Activated CD8-positive, alpha-beta T cell treated with anti-CD3 and anti-CD28 coated beads for 36 hours (primary cell): ENCODE data around the gene C1R. TPM values are rescaled to one million over a fixed set of nuclear protein-coding genes. Genes with fewer than 3 reads are reported as not detected.

Source experiments
- ATAC-seq: fragments of 200-7000 bp; cut with Tn5 transposase; one replicate; pipeline ENCODE4 v1.10.0; 2021; ENCODE audit warnings: mild to moderate bottlenecking, moderate library complexity
- CTCF ChIA-PET: fragments of 350-600 bp; sonication (Branson Sonifier 250); formaldehyde crosslinking; loops from one replicate; lab custom pipeline; 2021; ENCODE audit warnings: antibody characterized with exemption; lab: Charles Lee
- POLR2A ChIA-PET: fragments of 350-600 bp; sonication (Branson Sonifier 250); formaldehyde crosslinking; loops from one replicate; lab custom pipeline; 2021; ENCODE audit warnings: antibody characterized with exemption; lab: Charles Lee
- DNase-seq: peaks from one replicate; pipeline ENCODE4 v3.0.0-alpha.2; 2020
- H3K27ac Mint-ChIP-seq: one replicate; pipeline ENCODE4 v1.8.0; 2021; ENCODE audit warnings: mild to moderate bottlenecking, mixed read lengths
- H3K27me3 Mint-ChIP-seq: one replicate; pipeline ENCODE4 v1.8.0; 2021; ENCODE audit warnings: mixed read lengths
- H3K36me3 Mint-ChIP-seq: one replicate; pipeline ENCODE4 v1.8.0; 2021; ENCODE audit warnings: low read depth, mixed read lengths
- H3K4me1 Mint-ChIP-seq: one replicate; pipeline ENCODE4 v1.8.0; 2021; ENCODE audit warnings: low read depth, mixed read lengths
- H3K4me3 Mint-ChIP-seq: one replicate; pipeline ENCODE4 v1.8.0; 2021; ENCODE audit warnings: mild to moderate bottlenecking, moderate library complexity, mixed read lengths
- H3K9me3 Mint-ChIP-seq: one replicate; pipeline ENCODE4 v1.8.0; 2021; ENCODE audit warnings: mixed read lengths
- CTCF ChIP-seq: fragments of 200-600 bp; IDR thresholded peaks from one replicate; pipeline ENCODE4 v1.8.0; 2022; ENCODE audit warnings: antibody characterized with exemption, mild to moderate bottlenecking
- intact Hi-C: fragments of 100-400 bp; cut with micrococcal nuclease; formaldehyde crosslinking; loops from one replicate; pipeline ENCODE4 v1.10.0; 2022
- total RNA-seq, 2 experiments: library from RNA; stranded (reverse); gene quantifications; one replicate each; pipeline ENCODE4 v1.2.3, GENCODE V29; 2021

Gene C1R
- total RNA-seq, 2 experiments from 2014 or later: 0.97 to 2.4 TPM

GRCh38 chr12:7116196-7116595 lies 24.0 kb upstream of the C1R start:
- Mint-ChIP-seq H3K4me3 (no peak overlapping the region), H3K4me1 (peaks cover 5% of the 10 kb centered on the region), H3K27me3 (no peaks in the 10 kb centered on the region), H3K9me3 (no peaks in the 10 kb centered on the region), H3K36me3 (peaks cover 20% of the 10 kb centered on the region), H3K27ac (no peak overlapping the region)
- no peak for TF ChIP-seq CTCF
- ChIA-PET POLR2A (interaction anchor here (0.9 kb wide), 1 partner anchor 9 kb away, joined by 3 read pairs; no protein-coding TSS in a partner anchor), CTCF (no interaction called here)
- ATAC-seq (no peak), DNase-seq (no peak)
- intact Hi-C loops: no loop called here

GRCh38 chr12:7114851-7115250 lies 22.6 kb upstream of the C1R start:
- H3K27me3 Mint-ChIP-seq: no peaks in the 10 kb centered on the region
- ATAC-seq (no peak), DNase-seq (no peak)
- H3K4me1 Mint-ChIP-seq: peaks cover 8% of the 10 kb centered on the region
- no peak overlapping the region for H3K4me3 Mint-ChIP-seq
- no peak for TF ChIP-seq CTCF
- CTCF ChIA-PET: interaction anchor here (1.0 kb wide), 1 partner anchor 140 kb away, joined by 4 read pairs; no protein-coding TSS in a partner anchor
- peaks cover 20% of the 10 kb centered on the region for H3K36me3 Mint-ChIP-seq
- no peak overlapping the region for H3K27ac Mint-ChIP-seq
- no peaks in the 10 kb centered on the region for H3K9me3 Mint-ChIP-seq
- intact Hi-C loops: no loop called here
- POLR2A ChIA-PET: no interaction called here

GRCh38 chr12:7114008-7114407 lies 21.8 kb upstream of the C1R start:
- POLR2A ChIA-PET: interaction anchor here (1.3 to 1.5 kb wide), 2 partner anchors 137 to 170 kb away, joined by 3 to 13 read pairs; partner anchors contain the start of genes C12orf57 and RNU7-1
- peaks cover 14% of the 10 kb centered on the region for H3K4me1 Mint-ChIP-seq

GRCh38 chr12:7113389-7113871 lies 21.2 kb upstream of the C1R start:
- no peaks in the 10 kb centered on the region for H3K27me3 Mint-ChIP-seq
- H3K36me3 Mint-ChIP-seq: peaks cover 20% of the 10 kb centered on the region
- TF ChIP-seq CTCF: peak; percentile 83
- POLR2A ChIA-PET: interaction anchor here (1.3 to 1.5 kb wide), 2 partner anchors 136 to 170 kb away, joined by 3 to 13 read pairs; partner anchors contain the start of genes C12orf57 and RNU7-1
- intact Hi-C loops: no loop called here
- DNase-seq (peak; percentile 51), ATAC-seq (peak; percentile 35)
- peaks cover 14% of the 10 kb centered on the region for H3K4me1 Mint-ChIP-seq
- CTCF ChIA-PET: interaction anchor here (0.6 to 4.0 kb wide), 46 partner anchors 9 to 244 kb away, joined by 3 to 24 read pairs (median 4); partner anchors contain the start of genes C12orf57, CLSTN3, LPCAT3 and PEX5
- H3K4me3 Mint-ChIP-seq: no peak overlapping the region
- H3K27ac Mint-ChIP-seq: no peak overlapping the region
- no peaks in the 10 kb centered on the region for H3K9me3 Mint-ChIP-seq

More at GRCh38 chr12:7114008-7114407, 21.8 kb upstream of the C1R start:
- intact Hi-C loops: no loop called here
- Mint-ChIP-seq H3K27me3 (no peaks in the 10 kb centered on the region), H3K9me3 (no peaks in the 10 kb centered on the region), H3K27ac (no peak overlapping the region), H3K36me3 (peaks cover 20% of the 10 kb centered on the region), H3K4me3 (no peak overlapping the region)
- ATAC-seq: no peak
- CTCF ChIA-PET: interaction anchor here (1.0 to 4.0 kb wide), 20 partner anchors 9 to 169 kb away, joined by 3 to 24 read pairs (median 6); partner anchors contain the start of genes C12orf57, CLSTN3, PEX5 and RNU7-1
- no peak for TF ChIP-seq CTCF
- no peak for DNase-seq

- Mint-ChIP-seq H3K9me3 (no peaks in the 10 kb centered on the region), H3K36me3 (peaks cover 15% of the 10 kb centered on the region), H3K4me3 (no peak overlapping the region), H3K4me1 (peaks cover 19% of the 10 kb centered on the region), H3K27ac (no peak overlapping the region), H3K27me3 (no peaks in the 10 kb centered on the region)
- CTCF ChIA-PET: interaction anchor here (0.8 to 4.0 kb wide), 26 partner anchors 7 to 243 kb away, joined by 3 to 24 read pairs (median 6); partner anchors contain the start of genes C12orf57, PEX5, RNU7-1 and SPSB2
- no peak for TF ChIP-seq CTCF
- intact Hi-C loops: no loop called here
- POLR2A ChIA-PET: interaction anchor here (1.1 to 1.7 kb wide), 2 partner anchors 144 to 168 kb away, joined by 3 to 9 read pairs; partner anchors contain the start of genes C12orf57 and RNU7-1
- DNase-seq: no peak
- no peak for ATAC-seq
Observed at GRCh38 chr12:7112041-7112440, 19.8 kb upstream of the C1R start.
